GM06990 (cell line): ENCODE data around the gene MOBP.

Source experiments
- DNase-seq: peaks from one replicate; pipeline ENCODE4 v3.0.0-alpha.2; 2011; ENCODE audit not compliant: insufficient read length; ENCODE audit errors: extremely low read depth
- H3K27me3 ChIP-seq: replicated peaks from 2 replicates; pipeline ENCODE4 v1.6.0; 2011; ENCODE audit warnings: low read length; ENCODE audit not compliant: control insufficient read depth, insufficient read depth
- H3K36me3 ChIP-seq: 2 replicates; pipeline ENCODE4 v1.5.1; 2011; ENCODE audit warnings: low read length; ENCODE audit not compliant: control insufficient read depth, insufficient read depth
- H3K4me3 ChIP-seq: replicated peaks from 2 replicates; pipeline ENCODE4 v1.5.1; 2011; ENCODE audit warnings: low read depth, mild to moderate bottlenecking, control low read depth, low read length
- CTCF ChIP-seq: IDR thresholded peaks from 2 replicates; pipeline ENCODE4 v1.5.1; 2011; ENCODE audit warnings: low read length, control low read depth, mild to moderate bottlenecking, inconsistent platforms; ENCODE audit not compliant: insufficient read depth, poor library complexity, severe bottlenecking

Gene MOBP

GRCh38 chr3:39515681-39516441, 48.4 kb downstream of the MOBP start:
- no peak for TF ChIP-seq CTCF
- DNase-seq: no peak
- no peaks in the 10 kb centered on the region; the same call in 1 of the 2 replicates for H3K27me3 ChIP-seq
- H3K4me3 ChIP-seq: no peak overlapping the region
- H3K36me3 ChIP-seq: no peaks in the 10 kb centered on the region

- DNase-seq: no peak
Observed at GRCh38 chr3:39519103-39519502, 51.6 kb downstream of the MOBP start.

GRCh38 chr3:39519554-39520288, 52.2 kb downstream of the MOBP start:
- Histone ChIP-seq H3K4me3 (no peak overlapping the region), H3K36me3 (no peaks in the 10 kb centered on the region), H3K27me3 (no peaks in the 10 kb centered on the region)
- TF ChIP-seq CTCF: no peak
- no peak for DNase-seq

More at GRCh38 chr3:39519103-39519502, 51.6 kb downstream of the MOBP start:
- H3K4me3 ChIP-seq: no peak overlapping the region
- no peak for TF ChIP-seq CTCF
- no peaks in the 10 kb centered on the region; the same call in 1 of the 2 replicates for H3K27me3 ChIP-seq
- H3K36me3 ChIP-seq: no peaks in the 10 kb centered on the region

- no peak for TF ChIP-seq CTCF
- no peaks in the 10 kb centered on the region for H3K27me3 ChIP-seq
- H3K36me3 ChIP-seq: no peaks in the 10 kb centered on the region
- H3K4me3 ChIP-seq: no peak overlapping the region
- no peak for DNase-seq
Observed at GRCh38 chr3:39521456-39521855, 54.0 kb downstream of the MOBP start.

- Histone ChIP-seq H3K27me3 (no peaks in the 10 kb centered on the region), H3K4me3 (no peak overlapping the region), H3K36me3 (no peaks in the 10 kb centered on the region)
- DNase-seq: no peak
- no peak for TF ChIP-seq CTCF
Observed at GRCh38 chr3:39524107-39524506, 56.6 kb downstream of the MOBP start.
